Daoy (cell line): ENCODE measurements around the gene DISP3. TPM values are rescaled to one million over a fixed set of nuclear protein-coding genes. Genes with fewer than 3 reads are reported as not detected.

Experiments used
- DNase-seq: peaks from one replicate; pipeline ENCODE4 v3.0.0-alpha.2; 2015; ENCODE audit warnings: low read depth
- total RNA-seq: library from RNA; depleted of rRNA; stranded (reverse); fragments of >200 nt; shearing (Covaris generic); gene quantifications from 2 replicates; pipeline ENCODE4 v1.2.3, GENCODE V29; 2014

The DISP3 gene
- total RNA-seq, 1 experiment from 2014 or later: 0.11 TPM

GRCh38 chr1:11456965-11457364 lies 22.0 kb upstream of the DISP3 start:
- no peak for DNase-seq

DNA sequence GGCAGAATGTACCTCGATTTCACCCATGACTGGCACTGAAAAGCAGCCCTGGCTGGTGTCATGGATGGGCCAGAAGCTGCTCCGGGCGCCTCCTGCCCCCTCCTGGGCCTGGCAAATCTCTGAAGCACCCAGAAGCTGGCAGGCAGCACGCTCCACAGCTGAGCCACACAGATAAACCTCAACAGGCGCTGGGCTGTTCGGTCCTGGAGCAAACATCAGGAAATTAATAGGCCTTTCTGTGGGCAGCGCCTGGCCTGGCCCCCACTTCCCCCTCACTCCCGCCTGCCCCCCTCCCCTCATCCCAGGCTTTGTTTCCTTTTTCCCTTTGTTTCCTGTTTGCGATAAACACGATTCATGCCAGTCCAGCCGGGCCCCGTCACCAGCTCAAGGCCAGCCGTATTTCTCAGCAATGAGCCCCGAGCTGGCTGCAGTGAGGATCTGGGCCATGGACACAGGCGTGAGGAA lies 20.1 kb upstream of the DISP3 start:
- no peak for DNase-seq

DNA sequence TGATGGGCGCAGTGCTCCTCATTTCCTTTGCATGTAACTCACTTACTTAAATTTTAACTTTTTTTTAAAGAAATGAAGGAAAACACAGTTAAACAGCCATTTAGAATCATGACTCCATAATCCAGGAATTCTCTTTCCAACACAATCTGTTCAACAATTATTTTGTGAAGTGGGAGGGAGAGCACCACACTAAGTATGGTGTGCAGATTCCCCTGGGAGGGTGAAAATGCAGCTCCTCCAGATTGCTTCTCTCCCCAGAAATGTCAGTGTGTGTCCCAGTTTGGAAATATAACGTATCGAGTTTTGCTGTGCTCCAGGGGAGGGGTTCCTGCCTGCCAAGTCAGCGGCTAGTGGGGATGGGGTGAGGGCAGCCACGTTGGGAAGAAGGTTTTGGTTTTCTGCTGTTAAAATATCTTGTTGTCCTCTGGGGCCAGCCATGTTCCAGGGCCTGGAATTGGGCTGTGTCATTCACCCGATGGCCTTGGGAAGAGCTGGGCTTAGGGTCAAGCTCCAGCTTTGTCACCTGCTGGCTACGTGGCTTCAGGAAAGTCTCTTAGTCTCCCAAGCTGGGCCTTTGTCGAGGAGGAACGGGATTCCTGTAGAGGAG lies 17.3 kb upstream of the DISP3 start:
- DNase-seq: no peak

GRCh38 chr1:11462224-11462923 lies 16.6 kb upstream of the DISP3 start:
- DNase-seq: no peak

DNA sequence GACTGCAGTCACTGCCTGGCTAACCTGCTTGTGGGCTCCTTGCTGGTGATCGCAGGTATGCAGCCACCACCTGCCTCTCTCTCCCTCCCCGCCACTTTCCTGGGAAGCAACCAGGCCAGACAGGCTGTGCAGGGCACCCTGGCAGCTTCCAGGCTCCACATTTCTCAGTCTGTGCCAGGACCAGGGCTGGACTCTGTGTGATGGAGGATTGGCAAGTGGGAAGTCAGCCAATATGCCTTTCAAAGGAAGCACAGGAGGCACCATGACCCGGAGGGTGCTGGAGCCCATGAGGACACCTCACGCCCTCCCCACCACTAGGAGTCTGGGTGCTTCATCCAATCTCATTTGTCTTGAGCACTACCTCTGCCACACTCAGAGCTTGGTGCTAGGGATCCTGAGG lies 15.8 kb upstream of the DISP3 start:
- DNase-seq: no peak

- no peak for DNase-seq
Measured at GRCh38 chr1:11465307-11465706, 13.6 kb upstream of the DISP3 start.

GRCh38 chr1:11466416-11466815 lies 12.5 kb upstream of the DISP3 start:
- no peak for DNase-seq

- DNase-seq: no peak
Measured at GRCh38 chr1:11468878-11469277, 10.1 kb upstream of the DISP3 start.

- DNase-seq: no peak
Measured at GRCh38 chr1:11470912-11471311, 8.0 kb upstream of the DISP3 start.

DNA sequence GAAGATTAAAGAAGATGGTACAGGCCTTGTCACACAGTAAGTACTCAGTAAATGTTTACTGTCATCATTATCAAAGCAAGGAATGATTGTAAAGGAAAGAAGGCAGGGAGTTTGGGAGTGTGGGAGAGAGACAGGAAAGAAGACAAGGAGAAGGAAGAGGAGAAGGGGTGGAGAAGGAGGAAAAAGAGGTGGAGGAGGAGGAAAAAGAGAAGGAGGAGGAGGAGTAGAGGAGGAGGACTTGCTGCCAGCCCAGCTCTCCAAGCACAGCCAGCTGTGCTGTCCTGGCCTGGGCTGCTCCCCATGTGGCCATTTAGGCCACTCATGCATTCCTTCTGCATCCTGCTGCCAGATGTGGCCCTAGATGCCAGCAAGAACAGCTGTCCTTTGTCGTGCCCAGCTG lies 7.5 kb upstream of the DISP3 start:
- DNase-seq: no peak

DNA sequence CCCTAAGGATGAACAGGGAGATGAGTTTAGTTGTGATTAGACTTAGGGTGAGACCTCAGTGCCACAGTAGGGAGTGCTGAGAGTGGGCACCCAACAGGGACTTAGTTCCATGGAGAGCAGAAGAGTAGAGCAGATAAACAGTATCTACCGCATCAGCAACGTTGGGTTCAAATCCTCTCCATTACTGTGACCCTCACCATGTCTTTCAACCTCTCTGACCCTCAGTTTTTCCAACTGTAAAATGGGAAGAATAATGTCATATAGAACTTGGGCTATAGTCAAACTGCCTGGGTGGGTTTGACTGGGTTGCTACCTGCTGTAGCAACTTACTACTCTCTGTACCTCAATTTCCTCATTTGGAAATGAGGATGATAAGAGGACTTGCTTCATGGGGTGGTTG lies 6.7 kb upstream of the DISP3 start:
- no peak for DNase-seq

- no peak for DNase-seq
Measured at GRCh38 chr1:11472741-11473140, 6.2 kb upstream of the DISP3 start.

DNA sequence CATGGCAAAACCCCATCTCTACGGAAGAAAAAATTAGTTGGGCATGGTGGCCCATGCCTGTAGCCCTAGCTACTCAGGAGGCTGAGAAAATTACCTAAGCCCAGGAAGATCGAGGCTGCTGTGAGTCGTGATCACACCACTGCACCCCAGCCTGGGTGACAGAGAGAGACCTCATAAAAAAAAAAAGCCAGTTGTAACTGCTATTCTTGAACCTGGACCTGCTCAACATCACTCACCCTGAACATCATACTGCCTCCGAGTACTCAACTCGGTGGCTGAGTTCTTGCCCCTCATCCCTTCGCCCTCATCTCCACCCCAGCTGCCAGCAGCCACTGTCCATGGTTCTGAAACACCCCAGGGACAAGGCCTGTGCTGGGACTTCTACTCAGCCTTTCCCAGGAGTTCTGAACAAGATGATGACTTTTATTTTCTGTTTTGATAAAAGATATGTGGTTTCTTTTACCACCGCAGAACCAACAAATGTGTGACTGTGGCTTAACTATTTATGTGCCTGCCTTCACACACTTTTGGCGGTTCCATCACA lies 5.4 kb upstream of the DISP3 start:
- peak; percentile 60 for DNase-seq

- no peak for DNase-seq
Measured at GRCh38 chr1:11474826-11475225, 4.1 kb upstream of the DISP3 start.

- no peak for DNase-seq
Measured at GRCh38 chr1:11475748-11476147, 3.2 kb upstream of the DISP3 start.

GRCh38 chr1:11479375-11479979 lies 522 bp downstream of the DISP3 start:
- no peak for DNase-seq

GRCh38 chr1:11481019-11481418 lies 2.1 kb downstream of the DISP3 start:
- DNase-seq: no peak

GRCh38 chr1:11482198-11482597 lies 3.2 kb downstream of the DISP3 start:
- no peak for DNase-seq

- DNase-seq: no peak
Measured at GRCh38 chr1:11482701-11483479, 3.9 kb downstream of the DISP3 start.

DNA sequence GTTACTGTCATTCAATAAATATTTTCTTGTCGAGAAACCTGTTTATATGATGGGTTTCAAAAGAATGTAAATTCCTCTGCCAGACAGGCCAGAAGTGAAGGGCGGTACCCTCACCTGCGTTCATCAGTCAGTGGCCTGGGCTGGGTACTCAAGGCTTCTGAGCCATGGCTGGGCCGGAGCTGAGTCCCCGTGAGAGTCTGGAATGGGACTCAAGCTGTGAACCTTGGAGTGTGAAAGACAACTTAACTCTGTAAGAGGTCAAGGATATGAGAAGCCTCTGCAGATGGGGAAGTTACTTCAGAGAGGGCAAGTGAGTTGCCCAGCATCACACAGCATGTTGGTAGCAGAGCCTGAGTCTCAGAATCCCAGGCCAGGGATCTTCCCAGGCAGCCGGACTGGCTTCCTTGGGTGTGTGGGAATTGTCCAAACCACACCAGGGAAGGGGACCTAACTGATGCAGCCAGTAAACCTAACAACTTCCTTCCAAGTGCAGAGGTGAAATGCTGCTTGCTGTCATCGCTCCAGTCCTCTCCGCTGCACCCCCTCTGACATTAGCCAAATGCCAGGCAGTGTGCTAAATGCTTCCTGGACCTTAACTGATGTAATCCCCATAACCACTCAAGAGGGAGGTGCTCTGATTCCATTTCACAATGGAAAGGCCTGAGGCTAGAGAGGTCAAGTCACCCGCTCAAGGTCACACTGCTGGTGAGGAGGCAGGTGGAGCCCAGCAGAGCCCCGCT lies 4.8 kb downstream of the DISP3 start:
- DNase-seq: no peak

GRCh38 chr1:11484321-11484655 lies 5.3 kb downstream of the DISP3 start:
- no peak for DNase-seq

DNA sequence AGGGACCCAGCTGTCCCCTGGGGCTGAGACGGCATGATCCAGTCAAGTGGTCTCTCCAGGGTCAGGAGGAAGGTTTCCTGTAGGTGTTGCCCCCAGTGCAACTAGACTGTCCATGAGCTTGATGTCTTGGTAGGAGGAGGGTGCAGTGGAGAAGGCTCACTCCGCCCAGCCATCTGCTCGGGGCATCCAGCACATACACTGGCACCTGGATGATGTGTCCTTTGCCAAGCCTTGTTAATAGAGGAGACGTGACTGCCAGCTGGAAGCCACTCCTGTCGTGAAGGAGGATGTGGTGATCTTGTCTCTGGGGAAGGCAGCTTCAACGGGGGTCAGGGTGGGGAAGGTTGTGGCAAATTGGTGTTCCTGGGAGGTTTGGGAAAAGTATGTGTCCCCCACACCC lies 6.2 kb downstream of the DISP3 start:
- DNase-seq: no peak
